AG09319 (cell line): ENCODE measurements around the gene COG5.

Experiments
- DNase-seq: peaks from one replicate; pipeline ENCODE4 v3.0.0-alpha.2; 2010; ENCODE audit warnings: low read depth; ENCODE audit errors: extremely low read depth
- TF ChIP-seq, protein P1 (sequence below): IDR thresholded peaks from 2 replicates; pipeline ENCODE4 v1.5.1; 2011; ENCODE audit warnings: low read depth, mild to moderate bottlenecking, inconsistent platforms, low read length, moderate library complexity

Gene COG5

GRCh38 chr7:107364787-107365186 lies 198.9 kb downstream of the COG5 start:
- TF ChIP-seq, protein P1, sequence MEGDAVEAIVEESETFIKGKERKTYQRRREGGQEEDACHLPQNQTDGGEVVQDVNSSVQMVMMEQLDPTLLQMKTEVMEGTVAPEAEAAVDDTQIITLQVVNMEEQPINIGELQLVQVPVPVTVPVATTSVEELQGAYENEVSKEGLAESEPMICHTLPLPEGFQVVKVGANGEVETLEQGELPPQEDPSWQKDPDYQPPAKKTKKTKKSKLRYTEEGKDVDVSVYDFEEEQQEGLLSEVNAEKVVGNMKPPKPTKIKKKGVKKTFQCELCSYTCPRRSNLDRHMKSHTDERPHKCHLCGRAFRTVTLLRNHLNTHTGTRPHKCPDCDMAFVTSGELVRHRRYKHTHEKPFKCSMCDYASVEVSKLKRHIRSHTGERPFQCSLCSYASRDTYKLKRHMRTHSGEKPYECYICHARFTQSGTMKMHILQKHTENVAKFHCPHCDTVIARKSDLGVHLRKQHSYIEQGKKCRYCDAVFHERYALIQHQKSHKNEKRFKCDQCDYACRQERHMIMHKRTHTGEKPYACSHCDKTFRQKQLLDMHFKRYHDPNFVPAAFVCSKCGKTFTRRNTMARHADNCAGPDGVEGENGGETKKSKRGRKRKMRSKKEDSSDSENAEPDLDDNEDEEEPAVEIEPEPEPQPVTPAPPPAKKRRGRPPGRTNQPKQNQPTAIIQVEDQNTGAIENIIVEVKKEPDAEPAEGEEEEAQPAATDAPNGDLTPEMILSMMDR = no peak
- no peak for DNase-seq

GRCh38 chr7:107359520-107360316 lies 204.0 kb downstream of the COG5 start:
- no peak for DNase-seq
- TF ChIP-seq, protein P1 = no peak

DNA sequence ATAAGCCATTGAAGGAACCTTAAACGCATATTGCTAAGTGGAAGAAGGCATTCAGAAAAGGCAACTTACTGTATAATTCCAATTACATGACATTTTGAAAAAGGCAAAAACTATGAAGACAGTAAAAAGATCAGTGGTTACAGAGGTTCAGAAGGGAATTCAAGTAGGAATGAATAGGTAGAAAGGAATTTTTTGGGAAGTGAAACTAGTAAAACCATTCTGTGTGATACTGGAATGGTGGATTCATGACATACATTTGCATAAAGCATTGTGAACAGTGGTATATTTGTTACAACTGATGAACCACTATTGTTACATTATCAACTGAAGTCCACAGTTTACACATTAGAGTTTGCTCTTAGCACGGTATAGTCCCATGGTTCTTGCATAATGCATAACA lies 208.1 kb downstream of the COG5 start:
- DNase-seq = no peak
- TF ChIP-seq, protein P1 = no peak

GRCh38 chr7:107354640-107355039 lies 209.1 kb downstream of the COG5 start:
- no peak for DNase-seq
- TF ChIP-seq, protein P1 = no peak

- TF ChIP-seq, protein P1 = no peak
- no peak for DNase-seq
Observed at GRCh38 chr7:107353701-107354100, 210.0 kb downstream of the COG5 start.

- TF ChIP-seq, protein P1 = no peak
- no peak for DNase-seq
Observed at GRCh38 chr7:107345898-107346297, 217.8 kb downstream of the COG5 start.

GRCh38 chr7:107344799-107345198 lies 218.9 kb downstream of the COG5 start:
- TF ChIP-seq, protein P1 = no peak
- no peak for DNase-seq
